ENCODE results near the gene LDLRAD4. TPM values are rescaled to one million over a fixed set of nuclear protein-coding genes. Genes with fewer than 3 reads are reported as not detected.
A peak's percentile ranks its signal among the peaks of the same experiment; 100 is the strongest.

LDLRAD4 gene
- total RNA-seq, 1 experiment from 2014 or later, result 204 TPM

- H2AFZ ChIP-seq (ENCODE audit: low read length), result no peak overlapping the region
- no peak overlapping the region for H3K4me3 ChIP-seq (ENCODE audit: low read length)
- no peaks in the 10 kb centered on the region for H3K4me1 ChIP-seq (ENCODE audit: low read length)
- no peaks in the 10 kb centered on the region for H3K9me2 ChIP-seq (replicated peaks; ENCODE audit: insufficient read depth, low read length)
- H3K79me2 ChIP-seq (ENCODE audit: low read length), result no peaks in the 10 kb centered on the region
- no peaks in the 10 kb centered on the region for H3K9me3 ChIP-seq (ENCODE audit: low read length)
- no peaks in the 10 kb centered on the region; the same call in 1 of the 2 replicates for H3K36me3 ChIP-seq (ENCODE audit: insufficient read depth, low read length)
- no peak overlapping the region for H3K4me2 ChIP-seq (ENCODE audit: low read depth, low read length, poor library complexity, severe bottlenecking)
- no peak overlapping the region for H3K27ac ChIP-seq (ENCODE audit: low read length)
- no peak overlapping the region for H3K9ac ChIP-seq (ENCODE audit: low read length)
- no peaks in the 10 kb centered on the region for H3K27me3 ChIP-seq (ENCODE audit: low read length)
- DNase-seq, result no peak
- no peaks in the 10 kb centered on the region for H4K20me1 ChIP-seq (ENCODE audit: insufficient read depth, low read depth, low read length)
Measured at GRCh38 chr18:13281406-13281805, 62.8 kb downstream of the LDLRAD4 start.

- Histone ChIP-seq H3K9me3 (ENCODE audit: low read length) (no peaks in the 10 kb centered on the region), H4K20me1 (ENCODE audit: insufficient read depth, low read depth, low read length) (no peaks in the 10 kb centered on the region), H3K36me3 (ENCODE audit: insufficient read depth, low read length) (no peaks in the 10 kb centered on the region; the same call in 1 of the 2 replicates), H3K79me2 (ENCODE audit: low read length) (no peaks in the 10 kb centered on the region), H3K27ac (ENCODE audit: low read length) (no peak overlapping the region), H3K4me1 (ENCODE audit: low read length) (no peaks in the 10 kb centered on the region), H2AFZ (ENCODE audit: low read length) (peak overlapping the region; percentile 10; the same call in 1 of the 2 replicates), H3K27me3 (ENCODE audit: low read length) (no peaks in the 10 kb centered on the region), H3K4me2 (ENCODE audit: low read depth, low read length, poor library complexity, severe bottlenecking) (peak overlapping the region; percentile 29), H3K9me2 (replicated peaks; ENCODE audit: insufficient read depth, low read length) (no peaks in the 10 kb centered on the region), H3K9ac (ENCODE audit: low read length) (peak overlapping the region; percentile 41), H3K4me3 (ENCODE audit: low read length) (peak overlapping the region; percentile 47; the same call in 1 of the 2 replicates)
- peak; percentile 73 for DNase-seq
Measured at GRCh38 chr18:13283746-13284145, 65.2 kb downstream of the LDLRAD4 start.

GRCh38 chr18:13284330-13285027 is 65.9 kb downstream of the LDLRAD4 start:
- H3K27me3 ChIP-seq (ENCODE audit: low read length), result no peaks in the 10 kb centered on the region
- H3K9me2 ChIP-seq (replicated peaks; ENCODE audit: insufficient read depth, low read length), result no peaks in the 10 kb centered on the region
- no peaks in the 10 kb centered on the region for H3K4me1 ChIP-seq (ENCODE audit: low read length)
- H3K9ac ChIP-seq (ENCODE audit: low read length), result 0 out of 2 replicates have a peak overlapping the region, but pooled peaks have one; percentile 41
- no peaks in the 10 kb centered on the region for H3K9me3 ChIP-seq (ENCODE audit: low read length)
- DNase-seq, result no peak
- H2AFZ ChIP-seq (ENCODE audit: low read length), result 0 out of 2 replicates have a peak overlapping the region, but pooled peaks have one; percentile 10
- H3K4me3 ChIP-seq (ENCODE audit: low read length), result peak overlapping the region; percentile 47; the same call in 1 of the 2 replicates
- no peaks in the 10 kb centered on the region for H4K20me1 ChIP-seq (ENCODE audit: insufficient read depth, low read depth, low read length)
- H3K79me2 ChIP-seq (ENCODE audit: low read length), result no peaks in the 10 kb centered on the region
- no peaks in the 10 kb centered on the region; the same call in 1 of the 2 replicates for H3K36me3 ChIP-seq (ENCODE audit: insufficient read depth, low read length)
- H3K27ac ChIP-seq (ENCODE audit: low read length), result no peak overlapping the region
- peak overlapping the region; percentile 29 for H3K4me2 ChIP-seq (ENCODE audit: low read depth, low read length, poor library complexity, severe bottlenecking)

GRCh38 chr18:13285874-13286273 is 67.3 kb downstream of the LDLRAD4 start:
- Histone ChIP-seq H3K27me3 (ENCODE audit: low read length) (no peaks in the 10 kb centered on the region), H2AFZ (ENCODE audit: low read length) (no peak overlapping the region), H3K9me2 (replicated peaks; ENCODE audit: insufficient read depth, low read length) (no peaks in the 10 kb centered on the region), H3K4me1 (ENCODE audit: low read length) (no peaks in the 10 kb centered on the region), H3K9ac (ENCODE audit: low read length) (no peak overlapping the region), H3K36me3 (ENCODE audit: insufficient read depth, low read length) (no peaks in the 10 kb centered on the region; the same call in 1 of the 2 replicates), H3K79me2 (ENCODE audit: low read length) (no peaks in the 10 kb centered on the region), H4K20me1 (ENCODE audit: insufficient read depth, low read depth, low read length) (no peaks in the 10 kb centered on the region), H3K4me3 (ENCODE audit: low read length) (no peak overlapping the region), H3K27ac (ENCODE audit: low read length) (no peak overlapping the region), H3K4me2 (ENCODE audit: low read depth, low read length, poor library complexity, severe bottlenecking) (no peak overlapping the region), H3K9me3 (ENCODE audit: low read length) (no peaks in the 10 kb centered on the region)
- no peak for DNase-seq

GRCh38 chr18:13286456-13287125 is 68.0 kb downstream of the LDLRAD4 start:
- no peak overlapping the region for H3K4me3 ChIP-seq (ENCODE audit: low read length)
- no peak overlapping the region for H3K4me2 ChIP-seq (ENCODE audit: low read depth, low read length, poor library complexity, severe bottlenecking)
- no peak overlapping the region for H3K9ac ChIP-seq (ENCODE audit: low read length)
- no peak for DNase-seq
- H3K79me2 ChIP-seq (ENCODE audit: low read length), result no peaks in the 10 kb centered on the region
- no peaks in the 10 kb centered on the region for H3K9me2 ChIP-seq (replicated peaks; ENCODE audit: insufficient read depth, low read length)
- no peaks in the 10 kb centered on the region for H3K27me3 ChIP-seq (ENCODE audit: low read length)
- H3K4me1 ChIP-seq (ENCODE audit: low read length), result no peaks in the 10 kb centered on the region
- H3K9me3 ChIP-seq (ENCODE audit: low read length), result no peaks in the 10 kb centered on the region
- H3K27ac ChIP-seq (ENCODE audit: low read length), result no peak overlapping the region
- H3K36me3 ChIP-seq (ENCODE audit: insufficient read depth, low read length), result no peaks in the 10 kb centered on the region; the same call in 1 of the 2 replicates
- no peak overlapping the region for H2AFZ ChIP-seq (ENCODE audit: low read length)
- no peaks in the 10 kb centered on the region for H4K20me1 ChIP-seq (ENCODE audit: insufficient read depth, low read depth, low read length)

- Histone ChIP-seq H2AFZ (ENCODE audit: low read length) (no peak overlapping the region), H3K9ac (ENCODE audit: low read length) (no peak overlapping the region), H3K4me3 (ENCODE audit: low read length) (no peak overlapping the region), H3K4me1 (ENCODE audit: low read length) (no peaks in the 10 kb centered on the region), H3K27ac (ENCODE audit: low read length) (no peak overlapping the region), H4K20me1 (ENCODE audit: insufficient read depth, low read depth, low read length) (no peaks in the 10 kb centered on the region), H3K9me3 (ENCODE audit: low read length) (no peaks in the 10 kb centered on the region), H3K4me2 (ENCODE audit: low read depth, low read length, poor library complexity, severe bottlenecking) (no peak overlapping the region), H3K9me2 (replicated peaks; ENCODE audit: insufficient read depth, low read length) (no peaks in the 10 kb centered on the region), H3K79me2 (ENCODE audit: low read length) (no peaks in the 10 kb centered on the region), H3K27me3 (ENCODE audit: low read length) (no peaks in the 10 kb centered on the region), H3K36me3 (ENCODE audit: insufficient read depth, low read length) (no peaks in the 10 kb centered on the region)
- DNase-seq, result no peak
Measured at GRCh38 chr18:13287372-13287771, 68.8 kb downstream of the LDLRAD4 start.

GRCh38 chr18:13288509-13289133 is 70.1 kb downstream of the LDLRAD4 start:
- Histone ChIP-seq H4K20me1 (ENCODE audit: insufficient read depth, low read depth, low read length) (no peaks in the 10 kb centered on the region), H3K27ac (ENCODE audit: low read length) (no peak overlapping the region), H3K9me3 (ENCODE audit: low read length) (no peaks in the 10 kb centered on the region), H3K27me3 (ENCODE audit: low read length) (no peaks in the 10 kb centered on the region), H2AFZ (ENCODE audit: low read length) (no peak overlapping the region), H3K9ac (ENCODE audit: low read length) (no peak overlapping the region), H3K4me1 (ENCODE audit: low read length) (no peaks in the 10 kb centered on the region), H3K79me2 (ENCODE audit: low read length) (no peaks in the 10 kb centered on the region), H3K9me2 (replicated peaks; ENCODE audit: insufficient read depth, low read length) (no peaks in the 10 kb centered on the region), H3K4me2 (ENCODE audit: low read depth, low read length, poor library complexity, severe bottlenecking) (no peak overlapping the region), H3K36me3 (ENCODE audit: insufficient read depth, low read length) (no peaks in the 10 kb centered on the region), H3K4me3 (ENCODE audit: low read length) (no peak overlapping the region)
- DNase-seq, result no peak

Measured in Karpas-422 (cell line).